Naive thymus-derived CD4-positive, alpha-beta T cell (primary cell): ENCODE results near the gene C17orf107. TPM values are rescaled to one million over a fixed set of nuclear protein-coding genes. Genes with fewer than 3 reads are reported as not detected.

Experiments used
- ATAC-seq: fragments of 150-1000 bp; cut with Tn5 transposase; 2 replicates; pipeline ENCODE4 v1.10.0; 2021; ENCODE audit warnings: mild to moderate bottlenecking, moderate library complexity
- CTCF ChIA-PET: fragments of 350-600 bp; sonication (Branson Sonifier 250); formaldehyde crosslinking; loops from one replicate; lab custom pipeline; 2021; ENCODE audit warnings: antibody characterized with exemption; lab: Charles Lee
- POLR2A ChIA-PET: fragments of 350-600 bp; sonication (Branson Sonifier 250); formaldehyde crosslinking; loops from one replicate; lab custom pipeline; 2021; ENCODE audit warnings: antibody characterized with exemption, inconsistent platforms; lab: Charles Lee
- DNase-seq, 9 donors: peaks; one replicate each; pipeline versions ENCODE4 v3.0.0 to v3.0.0-alpha.2; 2020 to 2022; ENCODE audit warnings: mixed read lengths in 1 of 9
- H3K27ac ChIP-seq: one replicate; pipeline ENCODE4 v1.7.0; 2013; ENCODE audit warnings: mild to moderate bottlenecking, low read depth, low read length, moderate library complexity
- H3K27me3 ChIP-seq, 2 donors: one replicate each; pipeline ENCODE4 v1.7.0; 2013; ENCODE audit warnings: low read length in 2 of 2, mild to moderate bottlenecking in 2 of 2, moderate library complexity in 2 of 2; ENCODE audit not compliant: control insufficient read depth in 2 of 2, insufficient read depth in 2 of 2
- H3K36me3 ChIP-seq, 3 experiments: 1 replicate in 2 of 3; 2 replicates in 1 of 3; pipeline ENCODE4 v1.7.0; 2013; ENCODE audit warnings: low read length in 3 of 3, mild to moderate bottlenecking in 3 of 3, moderate library complexity in 1 of 3; ENCODE audit not compliant: insufficient read depth in 3 of 3, control insufficient read depth in 2 of 3
- H3K4me1 ChIP-seq, 2 donors: one replicate each; pipeline ENCODE4 v1.7.0; 2013; ENCODE audit warnings: low read length in 2 of 2, mild to moderate bottlenecking in 2 of 2, moderate library complexity in 1 of 2; ENCODE audit not compliant: control insufficient read depth in 2 of 2, insufficient read depth in 2 of 2
- H3K4me3 ChIP-seq: 2 replicates; pipeline ENCODE4 v1.7.0; 2013; ENCODE audit warnings: mild to moderate bottlenecking, low read length
- H3K9me3 ChIP-seq, 3 experiments: 1 replicate in 2 of 3; 2 replicates in 1 of 3; pipeline ENCODE4 v1.7.0; 2013; ENCODE audit warnings: low read length in 3 of 3; ENCODE audit not compliant: control insufficient read depth in 2 of 3
- H3K27ac Mint-ChIP-seq, 9 donors: one replicate each; pipeline ENCODE4 v1.8.0; 2020 to 2022; ENCODE audit warnings: mixed read lengths in 9 of 9, mild to moderate bottlenecking in 8 of 9, moderate library complexity in 5 of 9, inconsistent platforms in 2 of 9
- H3K27me3 Mint-ChIP-seq, 5 donors: one replicate each; pipeline ENCODE4 v1.8.0; 2021 to 2022; ENCODE audit warnings: mixed read lengths in 5 of 5, mild to moderate bottlenecking in 1 of 5
- H3K36me3 Mint-ChIP-seq, 5 donors: one replicate each; pipeline ENCODE4 v1.8.0; 2020 to 2022; ENCODE audit warnings: mixed read lengths in 5 of 5, mild to moderate bottlenecking in 3 of 5, inconsistent platforms in 1 of 5
- H3K4me1 Mint-ChIP-seq, 7 donors: one replicate each; pipeline ENCODE4 v1.8.0; 2020 to 2022; ENCODE audit warnings: mixed read lengths in 7 of 7, mild to moderate bottlenecking in 3 of 7, inconsistent platforms in 1 of 7
- H3K4me3 Mint-ChIP-seq, 10 donors: one replicate each; pipeline ENCODE4 v1.8.0; 2020 to 2022; ENCODE audit warnings: mild to moderate bottlenecking in 10 of 10, mixed read lengths in 10 of 10, moderate library complexity in 6 of 10, inconsistent platforms in 2 of 10
- H3K9me3 Mint-ChIP-seq, 11 donors: one replicate each; pipeline ENCODE4 v1.8.0; 2020 to 2022; ENCODE audit warnings: mixed read lengths in 11 of 11, mild to moderate bottlenecking in 4 of 11, inconsistent platforms in 1 of 11, moderate library complexity in 1 of 11
- intact Hi-C, 2 donors: fragments of 100-400 bp; cut with micrococcal nuclease; formaldehyde crosslinking; loops; one replicate each; pipeline ENCODE4 v1.15.1; 2023
- polyA plus RNA-seq, 2 donors: library from polyadenylated mRNA; unstranded; fragments of 300-500 nt; fragmentation: Illumina TruSeq; gene quantifications; one replicate each; pipeline ENCODE4 v1.2.3, GENCODE V29; 2021
- total RNA-seq, 6 experiments: library from RNA in 5 of 6; stranded (reverse) in 5 of 6; gene quantifications; 1 replicate in 5 of 6; 2 replicates in 1 of 6; pipeline ENCODE4 v1.2.3 and lab custom pipeline; 2021 to 2026

The C17orf107 gene
- total and polyA plus RNA-seq, 7 experiments from 2014 or later, result 0.82 to 37.2 (median 5.5) TPM

- CTCF ChIA-PET, result interaction anchor here (0.7 kb wide), 1 partner anchor 327 kb away, joined by 3 read pairs; no protein-coding TSS in a partner anchor
- peaks cover 0 to 24% (median 19%) of the 10 kb centered on the region in 7 donors for H3K4me1 Mint-ChIP-seq
- POLR2A ChIA-PET, result interaction anchor here (0.7 kb wide), 1 partner anchor 163 kb away, joined by 3 read pairs; no protein-coding TSS in a partner anchor
- no peak overlapping the region for H3K4me3 Mint-ChIP-seq
- intact Hi-C loops, result loop anchor here in 1 of 2 donors (5.0 kb wide), 1 partner anchor 339 kb away; the partner anchor contains the start of gene MYBBP1A
- Histone ChIP-seq H3K4me1 (peaks cover 12 to 23% of the 10 kb centered on the region in 2 donors), H3K4me3 (no peak overlapping the region), H3K9me3 (no peaks in the 10 kb centered on the region), H3K27ac (no peak overlapping the region), H3K36me3 (peaks cover 0 to 56% (median 15%) of the 10 kb centered on the region in 3 experiments), H3K27me3 (no peaks in the 10 kb centered on the region)
- H3K27me3 Mint-ChIP-seq, result peaks cover 0 to 13% (median 0%) of the 10 kb centered on the region in 5 donors
- DNase-seq (no peak), ATAC-seq (no peak)
- peaks cover 0 to 2% (median 0%) of the 10 kb centered on the region in 11 donors for H3K9me3 Mint-ChIP-seq
- H3K27ac Mint-ChIP-seq, result peak overlapping the region in 1 of 9 donors; percentile 70
- peaks cover 0 to 15% (median 0%) of the 10 kb centered on the region in 5 donors for H3K36me3 Mint-ChIP-seq
Measured at GRCh38 chr17:4896332-4897197, 2.8 kb upstream of the C17orf107 start.

- Histone ChIP-seq H3K9me3 (no peaks in the 10 kb centered on the region), H3K27ac (no peak overlapping the region), H3K4me3 (no peak overlapping the region), H3K4me1 (peaks cover 16 to 23% of the 10 kb centered on the region in 2 donors), H3K36me3 (peaks cover 0 to 49% (median 15%) of the 10 kb centered on the region in 3 experiments), H3K27me3 (no peaks in the 10 kb centered on the region)
- intact Hi-C loops, result loop anchor here in 1 of 2 donors (5.0 kb wide), 1 partner anchor 340 kb away; the partner anchor contains the start of gene MYBBP1A
- POLR2A ChIA-PET, result no interaction called here
- Mint-ChIP-seq H3K27me3 (peaks cover 0 to 13% (median 0%) of the 10 kb centered on the region in 5 donors), H3K4me1 (peaks cover under 1 to 28% (median 21%) of the 10 kb centered on the region in 7 donors), H3K9me3 (peaks cover 0 to 2% (median 0%) of the 10 kb centered on the region in 11 donors), H3K27ac (peak overlapping the region in 2 of 9 donors; percentile 32 to 70), H3K36me3 (peaks cover 0 to 15% (median 0%) of the 10 kb centered on the region in 5 donors), H3K4me3 (no peak overlapping the region)
- CTCF ChIA-PET, result no interaction called here
- no peak for DNase-seq
- ATAC-seq, result no peak
Measured at GRCh38 chr17:4897198-4897687, 2.1 kb upstream of the C17orf107 start.

- Histone ChIP-seq H3K4me1 (peaks cover 21 to 27% of the 10 kb centered on the region in 2 donors), H3K9me3 (no peaks in the 10 kb centered on the region), H3K4me3 (no peak overlapping the region), H3K27ac (no peak overlapping the region), H3K27me3 (no peaks in the 10 kb centered on the region), H3K36me3 (peaks cover 0 to 43% (median 11%) of the 10 kb centered on the region in 3 experiments)
- ChIA-PET CTCF (no interaction called here), POLR2A (no interaction called here)
- H3K36me3 Mint-ChIP-seq, result peaks cover 0 to 12% (median 0%) of the 10 kb centered on the region in 5 donors
- peaks cover 6 to 34% (median 27%) of the 10 kb centered on the region in 7 donors for H3K4me1 Mint-ChIP-seq
- DNase-seq, result no peak
- intact Hi-C loops, result loop anchor here in 1 of 2 donors (5.0 kb wide), 1 partner anchor 340 kb away; the partner anchor contains the start of gene MYBBP1A
- H3K4me3 Mint-ChIP-seq, result peak overlapping the region in 4 of 10 donors; percentile 70 to 92 (median 82)
- no peak for ATAC-seq
- H3K27me3 Mint-ChIP-seq, result peaks cover 0 to 13% (median 0%) of the 10 kb centered on the region in 5 donors
- peak overlapping the region in 2 of 9 donors; percentile 69 to 78 for H3K27ac Mint-ChIP-seq
- peaks cover 0 to 2% (median 0%) of the 10 kb centered on the region in 11 donors for H3K9me3 Mint-ChIP-seq
Measured at GRCh38 chr17:4897785-4898184, 1.6 kb upstream of the C17orf107 start.

GRCh38 chr17:4898351-4898750, 985 bp upstream of the C17orf107 start:
- Mint-ChIP-seq H3K4me3 (peak overlapping the region; percentile 67 to 92 (median 78)), H3K9me3 (peaks cover 0 to 3% (median 0%) of the 10 kb centered on the region in 11 donors), H3K36me3 (peaks cover 0 to 12% (median 0%) of the 10 kb centered on the region in 5 donors), H3K4me1 (peaks cover 10 to 39% (median 32%) of the 10 kb centered on the region in 7 donors), H3K27ac (peak overlapping the region in 8 of 9 donors; percentile 31 to 80 (median 72)), H3K27me3 (peaks cover 0 to 13% (median 0%) of the 10 kb centered on the region in 5 donors)
- intact Hi-C loops, result loop anchor here in 1 of 2 donors (5.0 kb wide), 1 partner anchor 341 kb away; the partner anchor contains the start of gene MYBBP1A
- Histone ChIP-seq H3K9me3 (no peaks in the 10 kb centered on the region), H3K27ac (peak overlapping the region; percentile 67), H3K36me3 (peaks cover 0 to 38% (median 7%) of the 10 kb centered on the region in 3 experiments), H3K4me3 (no peak overlapping the region), H3K4me1 (peaks cover 27 to 33% of the 10 kb centered on the region in 2 donors), H3K27me3 (no peaks in the 10 kb centered on the region)
- ATAC-seq, result no peak
- ChIA-PET POLR2A (interaction anchor here (2.7 to 5.9 kb wide), 2 partner anchors 42 to 69 kb away, joined by 13 to 25 read pairs; partner anchors contain the start of genes RNF167, SLC25A11 and SPAG7), CTCF (interaction anchor here (1.3 kb wide), 1 partner anchor 11 kb away, joined by 3 read pairs; no protein-coding TSS in a partner anchor)
- no peak for DNase-seq

GRCh38 chr17:4898927-4899326, 409 bp upstream of the C17orf107 start:
- peak overlapping the region in 9 of 10 donors; percentile 69 to 95 (median 90) for H3K4me3 Mint-ChIP-seq

More at GRCh38 chr17:4898927-4899326, 409 bp upstream of the C17orf107 start:
- ATAC-seq (peak; percentile 0), DNase-seq (no peak)
- Histone ChIP-seq H3K36me3 (peaks cover 0 to 32% (median 4%) of the 10 kb centered on the region in 3 experiments), H3K4me3 (peak overlapping the region; percentile 76), H3K27me3 (no peaks in the 10 kb centered on the region), H3K9me3 (no peaks in the 10 kb centered on the region), H3K4me1 (peaks cover 29 to 38% of the 10 kb centered on the region in 2 donors), H3K27ac (peak overlapping the region; percentile 67)
- peak overlapping the region in 7 of 9 donors; percentile 59 to 99 (median 76) for H3K27ac Mint-ChIP-seq
- H3K27me3 Mint-ChIP-seq, result peaks cover 0 to 13% (median 0%) of the 10 kb centered on the region in 5 donors
- H3K4me1 Mint-ChIP-seq, result peaks cover 14 to 45% (median 37%) of the 10 kb centered on the region in 7 donors
- intact Hi-C loops, result loop anchor here in 1 of 2 donors (1.0 to 5.0 kb wide), 4 partner anchors 10 to 342 kb away; partner anchors contain the start of genes ARRB2, MED11 and MYBBP1A
- POLR2A ChIA-PET, result interaction anchor here (0.6 to 5.9 kb wide), 8 partner anchors 10 to 755 kb away, joined by 3 to 25 read pairs (median 10); partner anchors contain the start of genes CAMTA2, PFN1, RNF167 and SLC25A11
- H3K9me3 Mint-ChIP-seq, result peaks cover 0 to 3% (median 0%) of the 10 kb centered on the region in 11 donors
- CTCF ChIA-PET, result interaction anchor here (0.6 to 1.4 kb wide), 7 partner anchors 9 to 333 kb away, joined by 3 to 4 read pairs (median 3); partner anchors contain the start of gene PSMB6
- H3K36me3 Mint-ChIP-seq, result peaks cover 0 to 12% (median 0%) of the 10 kb centered on the region in 5 donors
